Measurements from ENCODE around the gene GPR3.
"Not testable (repeated sequence)": the region's sequence is repeated elsewhere in the genome, so short reads cannot be mapped to it uniquely, and the experiment has no call there.

The GPR3 gene

DNA sequence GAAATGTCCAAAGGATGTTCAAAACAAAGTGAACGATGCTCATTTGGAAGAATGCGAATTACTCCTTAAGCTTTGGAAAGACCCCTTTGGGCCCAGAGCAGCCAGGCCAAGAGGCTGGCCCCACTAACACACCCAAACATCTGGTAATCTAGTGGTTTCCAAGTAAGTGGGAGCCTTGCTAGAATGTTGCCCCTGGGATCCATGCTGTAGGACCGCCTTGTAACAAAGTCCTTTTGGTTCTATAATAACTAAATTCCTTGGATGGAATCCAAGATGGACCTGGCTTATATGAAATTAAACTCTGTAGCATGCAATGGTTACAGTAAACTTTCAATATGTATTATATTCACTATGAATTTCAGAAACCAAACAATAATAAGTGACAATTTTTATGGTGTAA is 25.3 kb downstream of the GPR3 start:
- Histone ChIP-seq H3K4me3 (ENCODE audit: low read length) (no peak overlapping the region), H3K27me3 (ENCODE audit: insufficient read depth, low read length) (no peaks in the 10 kb centered on the region), H3K36me3 (ENCODE audit: insufficient read depth, low read length) (peaks cover 58% of the 10 kb centered on the region), H3K9ac (ENCODE audit: low read depth, low read length) (no peak overlapping the region), H3K4me1 (ENCODE audit: insufficient read depth, low read length) (peaks cover 24% of the 10 kb centered on the region), H3K9me3 (ENCODE audit: insufficient read depth, low read depth, low read length) (no peaks in the 10 kb centered on the region), H3K27ac (ENCODE audit: low read depth, low read length) (peak overlapping the region; percentile 85)
- WGBS: 75% methylated on average over 3 of the region's 3 CpGs

DNA sequence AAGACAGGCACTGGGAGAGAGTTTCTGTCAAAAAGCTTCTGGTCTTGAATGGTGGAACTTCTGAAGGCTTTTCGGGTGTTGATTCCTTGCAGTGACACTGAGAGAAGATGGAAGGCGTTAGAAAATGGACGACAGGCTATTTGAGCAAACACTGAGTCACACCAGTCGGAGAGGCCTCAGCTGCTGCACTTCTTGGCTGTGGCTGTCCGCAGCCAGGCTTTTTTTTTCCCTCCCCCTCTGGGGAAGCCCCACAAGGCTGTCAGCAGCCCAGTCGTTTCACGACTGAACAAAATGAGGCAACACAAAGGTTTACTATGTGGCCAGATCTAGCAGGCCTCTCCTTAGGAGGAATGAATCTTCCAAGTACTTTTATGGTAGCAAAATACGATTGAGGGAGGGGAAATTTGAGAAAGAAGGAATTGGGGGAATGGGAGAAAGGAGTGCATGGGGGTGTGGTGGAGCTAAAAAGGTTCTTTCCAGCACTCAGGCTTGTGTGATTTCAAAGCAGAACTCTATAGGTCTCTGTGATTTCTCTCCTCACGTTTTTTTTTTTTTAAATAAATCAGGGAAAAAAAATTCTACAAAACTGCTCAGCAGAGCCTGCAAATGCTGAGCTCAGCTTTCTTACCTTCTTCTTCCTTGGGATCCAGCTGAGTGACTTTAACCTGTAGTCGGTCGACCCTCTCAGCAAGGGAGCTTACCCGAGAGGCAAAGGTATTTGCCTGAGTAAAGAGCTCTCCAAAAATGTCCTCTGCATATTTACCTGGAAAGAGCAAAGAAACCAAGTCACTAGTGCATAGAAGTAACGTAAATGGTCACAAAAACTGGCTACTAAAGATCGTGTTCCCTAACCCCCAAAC is 26.1 kb downstream of the GPR3 start:
- Histone ChIP-seq H3K9ac (ENCODE audit: low read depth, low read length) (peak overlapping the region; percentile 48; the same call in 1 of the 2 replicates), H3K27me3 (ENCODE audit: insufficient read depth, low read length) (no peaks in the 10 kb centered on the region), H3K4me3 (ENCODE audit: low read length) (no peak overlapping the region; the same call in 1 of the 2 replicates), H3K9me3 (ENCODE audit: insufficient read depth, low read depth, low read length) (no peaks in the 10 kb centered on the region), H3K36me3 (ENCODE audit: insufficient read depth, low read length) (peaks cover 50% of the 10 kb centered on the region), H3K27ac (ENCODE audit: low read depth, low read length) (peak overlapping the region; percentile 85), H3K4me1 (ENCODE audit: insufficient read depth, low read length) (peaks cover 25% of the 10 kb centered on the region)
- WGBS: 32% methylated on average over 14 of the region's 14 CpGs

DNA sequence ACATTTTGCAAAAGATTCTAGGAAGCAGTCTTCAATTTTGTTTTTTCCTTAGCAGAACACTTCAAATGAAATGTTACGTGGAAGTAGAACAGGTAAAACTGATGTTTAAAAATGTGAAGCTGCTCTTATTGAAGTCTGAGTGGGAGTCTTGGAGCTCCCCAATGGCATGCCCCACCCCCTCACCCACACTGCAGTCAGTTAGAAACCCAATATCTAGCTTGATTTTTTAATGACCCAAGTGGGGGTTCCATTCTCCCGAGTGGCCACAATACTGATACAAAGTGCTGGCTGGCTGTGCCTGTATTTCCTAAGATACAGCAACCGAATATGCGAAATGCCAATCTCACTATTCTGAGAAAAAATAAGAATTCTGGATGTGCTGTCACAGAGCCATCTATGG is 31.3 kb downstream of the GPR3 start:
- Histone ChIP-seq H3K4me1 (ENCODE audit: insufficient read depth, low read length) (peaks cover 34% of the 10 kb centered on the region), H3K4me3 (ENCODE audit: low read length) (no peak overlapping the region), H3K36me3 (ENCODE audit: insufficient read depth, low read length) (peaks cover 21% of the 10 kb centered on the region), H3K9ac (ENCODE audit: low read depth, low read length) (no peak overlapping the region), H3K27me3 (ENCODE audit: insufficient read depth, low read length) (no peaks in the 10 kb centered on the region), H3K9me3 (ENCODE audit: insufficient read depth, low read depth, low read length) (no peaks in the 10 kb centered on the region), H3K27ac (ENCODE audit: low read depth, low read length) (no peak overlapping the region)
- WGBS: 95% methylated on average over 4 of the region's 4 CpGs

DNA sequence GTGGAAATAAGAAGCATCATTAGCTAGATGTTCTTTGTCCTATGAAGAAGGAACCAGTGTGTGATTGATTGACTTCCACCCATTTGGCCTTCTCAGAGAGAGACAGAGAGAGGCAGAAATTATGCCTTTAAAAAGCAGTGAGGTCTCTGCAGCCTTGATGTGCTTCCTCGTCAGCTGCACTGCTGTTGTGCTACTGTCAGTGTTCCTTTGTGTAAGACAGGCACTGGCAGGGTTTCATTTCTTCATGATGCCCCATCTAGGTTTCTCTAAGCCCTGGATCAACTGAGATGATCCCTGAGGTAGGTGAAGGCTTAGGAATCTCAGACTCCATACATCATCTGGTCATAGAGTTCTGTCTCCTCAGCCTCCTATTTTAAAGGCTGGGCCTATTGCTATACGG is 34.9 kb downstream of the GPR3 start:
- Histone ChIP-seq H3K27ac (ENCODE audit: low read depth, low read length) (no peak overlapping the region), H3K4me1 (ENCODE audit: insufficient read depth, low read length) (peaks cover 47% of the 10 kb centered on the region)

DNA sequence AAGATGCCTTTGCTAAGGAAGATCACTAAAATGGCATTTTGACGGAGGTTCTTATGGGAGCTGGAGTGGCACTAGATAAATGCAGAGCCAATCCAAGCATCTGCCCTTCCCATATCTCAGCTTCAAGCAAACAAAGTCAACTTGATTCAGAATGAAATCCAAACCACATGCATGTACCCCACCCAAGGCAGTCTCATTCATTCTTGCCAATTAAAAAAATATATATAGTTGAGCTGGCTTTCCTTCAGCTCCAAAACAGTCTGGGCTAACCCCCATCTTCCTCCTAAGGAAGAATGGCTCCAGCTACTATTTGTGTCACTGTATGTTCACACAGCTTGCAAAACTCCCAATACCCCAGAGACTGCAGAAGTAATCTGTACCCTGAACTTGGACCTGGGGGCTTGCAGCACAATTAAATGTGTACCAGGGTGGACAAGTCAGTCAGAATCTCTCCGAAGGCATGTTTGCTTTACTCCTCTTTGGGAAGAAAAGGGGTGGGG is 35.4 kb downstream of the GPR3 start:
- Histone ChIP-seq H3K4me3 (ENCODE audit: low read length) (no peak overlapping the region), H3K4me1 (ENCODE audit: insufficient read depth, low read length) (peaks cover 47% of the 10 kb centered on the region), H3K27ac (ENCODE audit: low read depth, low read length) (peak overlapping the region; percentile 34), H3K27me3 (ENCODE audit: insufficient read depth, low read length) (no peaks in the 10 kb centered on the region), H3K9me3 (ENCODE audit: insufficient read depth, low read depth, low read length) (no peaks in the 10 kb centered on the region), H3K9ac (ENCODE audit: low read depth, low read length) (peak overlapping the region; percentile 33; the same call in 1 of the 2 replicates), H3K36me3 (ENCODE audit: insufficient read depth, low read length) (peaks cover 21% of the 10 kb centered on the region)
- WGBS: 85% methylated on average over 2 of the region's 2 CpGs

More for the DNA sequence above, 34.9 kb downstream of the GPR3 start:
- Histone ChIP-seq H3K9me3 (ENCODE audit: insufficient read depth, low read depth, low read length) (no peaks in the 10 kb centered on the region), H3K4me3 (ENCODE audit: low read length) (no peak overlapping the region), H3K36me3 (ENCODE audit: insufficient read depth, low read length) (peaks cover 21% of the 10 kb centered on the region), H3K27me3 (ENCODE audit: insufficient read depth, low read length) (no peaks in the 10 kb centered on the region), H3K9ac (ENCODE audit: low read depth, low read length) (no peak overlapping the region)
- 90% methylated on average over 2 of the region's 2 CpGs for WGBS

DNA sequence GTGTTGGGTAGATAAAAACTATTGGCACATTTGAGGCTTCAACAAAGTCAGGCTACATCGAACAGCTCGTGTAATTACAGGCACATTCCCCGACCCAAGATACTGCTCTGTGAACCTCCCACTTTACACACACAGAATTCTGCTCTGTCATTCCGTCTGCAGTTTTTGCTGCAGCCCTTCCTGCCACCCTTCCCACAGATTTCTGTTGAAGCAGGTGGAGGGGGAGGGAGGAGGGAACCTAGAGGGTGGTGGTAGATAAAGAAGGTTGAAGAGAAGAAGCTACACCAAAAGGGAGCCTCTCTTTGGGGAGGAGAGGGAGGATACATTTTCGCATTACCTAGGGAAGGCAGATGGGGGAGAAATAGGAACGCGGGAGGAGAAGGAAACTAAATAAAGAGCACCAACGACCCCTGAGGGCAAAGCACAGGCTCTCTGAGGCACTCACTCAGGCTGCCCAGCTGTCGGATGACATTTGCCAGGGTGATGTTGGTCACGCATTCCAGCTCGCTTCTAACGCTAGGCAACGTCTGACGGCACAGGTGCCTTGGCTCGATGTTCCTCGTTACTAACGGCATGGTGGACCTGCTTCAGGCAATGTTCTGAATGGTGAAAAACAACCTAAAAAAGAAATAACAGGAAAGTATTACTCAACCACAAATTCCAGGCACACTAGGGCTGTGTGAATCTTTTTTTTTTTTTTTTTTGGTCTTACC is 36.0 kb downstream of the GPR3 start:
- Histone ChIP-seq H3K27ac (ENCODE audit: low read depth, low read length) (peak overlapping the region; percentile 43), H3K4me3 (ENCODE audit: low read length) (no peak overlapping the region), H3K36me3 (ENCODE audit: insufficient read depth, low read length) (peaks cover 21% of the 10 kb centered on the region), H3K9me3 (ENCODE audit: insufficient read depth, low read depth, low read length) (no peaks in the 10 kb centered on the region), H3K27me3 (ENCODE audit: insufficient read depth, low read length) (no peaks in the 10 kb centered on the region), H3K9ac (ENCODE audit: low read depth, low read length) (peak overlapping the region; percentile 50; the same call in 1 of the 2 replicates), H3K4me1 (ENCODE audit: insufficient read depth, low read length) (peaks cover 47% of the 10 kb centered on the region)
- WGBS: 43% methylated on average over 17 of the region's 17 CpGs

DNA sequence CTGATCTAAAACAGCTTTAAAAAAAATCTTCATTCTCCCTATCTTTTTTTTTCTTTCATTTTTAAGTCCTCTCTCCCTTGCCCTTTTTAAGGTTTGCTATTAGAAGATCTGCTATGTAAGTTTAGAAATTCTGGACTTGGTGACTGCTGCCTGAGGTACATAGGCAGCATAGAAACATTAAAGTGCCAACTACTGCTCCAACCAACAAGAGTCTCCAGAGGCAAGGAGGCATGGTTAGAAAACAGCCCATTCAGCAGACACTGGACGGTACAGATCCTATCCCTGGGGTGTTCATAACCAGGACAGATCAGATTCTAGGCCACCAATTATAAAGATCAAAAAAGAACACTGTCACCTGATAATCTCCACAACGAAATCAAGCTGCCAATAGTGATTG is 36.6 kb downstream of the GPR3 start:
- no peak overlapping the region for H3K4me3 ChIP-seq (ENCODE audit: low read length)
- H3K4me1 ChIP-seq (ENCODE audit: insufficient read depth, low read length): peaks cover 41% of the 10 kb centered on the region
- H3K9me3 ChIP-seq (ENCODE audit: insufficient read depth, low read depth, low read length): no peaks in the 10 kb centered on the region
- peak overlapping the region; percentile 50; the same call in 1 of the 2 replicates for H3K9ac ChIP-seq (ENCODE audit: low read depth, low read length)
- peaks cover 21% of the 10 kb centered on the region for H3K36me3 ChIP-seq (ENCODE audit: insufficient read depth, low read length)
- peak overlapping the region; percentile 43 for H3K27ac ChIP-seq (ENCODE audit: low read depth, low read length)
- no peaks in the 10 kb centered on the region for H3K27me3 ChIP-seq (ENCODE audit: insufficient read depth, low read length)
- 66% methylated on average over 2 of the region's 2 CpGs for WGBS

DNA sequence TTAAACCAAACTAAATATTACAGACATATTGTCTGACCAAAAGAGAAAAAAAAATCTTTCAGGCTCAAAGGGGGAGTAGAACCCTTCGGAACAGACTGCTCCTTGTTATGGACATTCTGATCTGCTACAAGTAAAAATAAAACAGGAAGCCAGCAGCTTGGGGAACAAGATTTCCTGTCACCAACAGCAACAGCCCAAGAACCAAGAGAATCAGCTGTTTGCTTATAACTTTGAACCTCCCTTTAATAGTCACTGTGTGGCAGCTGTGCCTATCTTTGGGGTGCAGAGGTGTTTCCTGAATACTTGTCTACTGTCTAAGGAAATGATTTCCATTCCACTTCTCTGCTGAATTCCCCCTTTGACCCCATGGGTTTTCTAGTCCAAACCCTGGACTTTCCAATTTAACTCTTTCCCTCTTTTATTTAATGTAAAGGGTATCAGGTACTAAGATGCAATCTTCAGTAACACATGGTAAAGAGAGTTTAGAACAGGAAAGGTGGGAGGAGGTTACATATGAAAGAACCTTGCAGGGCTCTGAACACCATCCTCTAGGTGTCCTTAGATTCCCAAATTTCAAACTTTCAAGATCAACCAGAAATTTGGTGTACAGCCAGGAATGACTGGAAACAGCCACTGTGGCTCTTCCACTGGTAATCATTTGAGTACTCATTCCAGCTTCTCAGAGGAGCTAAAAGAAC is 38.6 kb downstream of the GPR3 start:
- H3K4me3 ChIP-seq (ENCODE audit: low read length): no peak overlapping the region

DNA sequence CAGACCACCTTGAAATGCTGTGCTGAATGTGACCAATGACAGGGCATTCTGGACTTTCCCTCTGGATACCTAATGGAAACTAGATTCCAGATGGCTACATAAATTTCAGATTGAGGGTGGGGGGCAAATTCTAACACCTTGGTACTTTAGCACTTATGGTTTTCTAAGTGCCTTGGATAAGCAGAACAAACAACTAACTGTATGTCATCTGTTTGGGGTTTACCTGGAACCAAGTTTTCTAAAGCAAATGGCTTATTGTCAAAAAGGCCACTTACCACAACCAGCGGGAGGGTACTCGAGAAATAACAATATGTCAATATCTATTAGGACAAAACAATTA is 39.1 kb downstream of the GPR3 start:
- H3K9me3 ChIP-seq (ENCODE audit: insufficient read depth, low read depth, low read length): no peaks in the 10 kb centered on the region
- peak overlapping the region; percentile 51; the same call in 1 of the 2 replicates for H3K27ac ChIP-seq (ENCODE audit: low read depth, low read length)
- 80% methylated on average over 1 of the region's 2 CpGs for WGBS
- H3K4me3 ChIP-seq (ENCODE audit: low read length): no peak overlapping the region
- H3K9ac ChIP-seq (ENCODE audit: low read depth, low read length): no peak overlapping the region
- H3K27me3 ChIP-seq (ENCODE audit: insufficient read depth, low read length): no peaks in the 10 kb centered on the region
- peaks cover 15% of the 10 kb centered on the region for H3K36me3 ChIP-seq (ENCODE audit: insufficient read depth, low read length)
- peaks cover 49% of the 10 kb centered on the region for H3K4me1 ChIP-seq (ENCODE audit: insufficient read depth, low read length)

More for the DNA sequence above, 38.6 kb downstream of the GPR3 start:
- Histone ChIP-seq H3K27ac (ENCODE audit: low read depth, low read length) (peak overlapping the region; percentile 51), H3K9ac (ENCODE audit: low read depth, low read length) (0 out of 2 replicates have a peak overlapping the region, but pooled peaks have one; percentile 24), H3K36me3 (ENCODE audit: insufficient read depth, low read length) (peaks cover 19% of the 10 kb centered on the region), H3K27me3 (ENCODE audit: insufficient read depth, low read length) (no peaks in the 10 kb centered on the region), H3K9me3 (ENCODE audit: insufficient read depth, low read depth, low read length) (no peaks in the 10 kb centered on the region), H3K4me1 (ENCODE audit: insufficient read depth, low read length) (peaks cover 44% of the 10 kb centered on the region)
- 81% methylated on average over 1 of the region's 1 CpG for WGBS

DNA sequence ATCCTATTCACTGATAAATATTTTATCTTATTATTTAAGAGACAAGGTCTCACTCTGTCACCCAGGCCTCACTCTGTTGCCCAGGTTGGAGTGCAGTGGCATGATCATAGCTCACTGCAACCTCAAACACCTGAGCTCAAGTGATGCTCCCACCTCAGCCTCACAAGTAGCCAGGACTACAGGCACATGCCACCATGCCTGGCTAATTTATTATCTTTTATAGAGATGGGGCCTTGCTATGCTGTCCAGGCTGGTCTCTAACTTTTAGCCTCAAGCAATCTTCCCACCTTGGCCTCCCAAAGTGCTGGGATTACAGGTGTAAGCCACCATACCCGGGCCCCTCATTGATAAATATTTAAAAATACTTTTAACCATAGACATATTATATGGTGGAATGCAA is 40.3 kb downstream of the GPR3 start:
- not testable (repeated sequence) for H3K9ac ChIP-seq (ENCODE audit: low read depth, low read length); H3K9me3 ChIP-seq (ENCODE audit: insufficient read depth, low read depth, low read length); H3K27ac ChIP-seq (ENCODE audit: low read depth, low read length); H3K36me3 ChIP-seq (ENCODE audit: insufficient read depth, low read length); H3K27me3 ChIP-seq (ENCODE audit: insufficient read depth, low read length); H3K4me3 ChIP-seq (ENCODE audit: low read length)
- WGBS: no CpG with 5 or more reads among the region's 1 CpG
- peaks cover 57% of the 10 kb centered on the region for H3K4me1 ChIP-seq (ENCODE audit: insufficient read depth, low read length)

DNA sequence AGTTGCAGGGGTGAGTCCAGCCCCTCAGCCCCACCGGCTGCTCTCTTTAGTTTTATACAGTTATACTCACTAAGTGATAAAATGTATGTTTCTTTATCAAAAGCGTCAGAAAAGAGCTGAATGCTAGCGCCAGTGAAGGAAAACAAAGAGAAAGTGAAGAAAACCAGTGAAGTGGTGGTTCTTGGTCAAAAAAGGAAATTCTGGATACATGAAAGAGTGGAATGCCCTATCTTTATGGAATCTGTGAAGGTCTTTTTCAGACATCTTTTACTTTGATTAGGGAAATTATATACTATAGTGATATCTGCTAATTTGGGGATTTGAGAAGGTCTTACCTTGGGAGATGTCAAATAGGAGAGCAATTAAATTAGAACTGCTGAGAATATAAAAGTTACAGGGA is 41.3 kb downstream of the GPR3 start:
- Histone ChIP-seq H3K4me3 (ENCODE audit: low read length) (no peak overlapping the region), H3K9me3 (ENCODE audit: insufficient read depth, low read depth, low read length) (no peaks in the 10 kb centered on the region), H3K4me1 (ENCODE audit: insufficient read depth, low read length) (peaks cover 51% of the 10 kb centered on the region), H3K27ac (ENCODE audit: low read depth, low read length) (no peak overlapping the region), H3K36me3 (ENCODE audit: insufficient read depth, low read length) (no peaks in the 10 kb centered on the region), H3K9ac (ENCODE audit: low read depth, low read length) (no peak overlapping the region), H3K27me3 (ENCODE audit: insufficient read depth, low read length) (no peaks in the 10 kb centered on the region)
- 95% methylated on average over 2 of the region's 3 CpGs for WGBS
